Naive thymus-derived CD8-positive, alpha-beta T cell (primary cell): ENCODE results near the gene NPAS3. TPM values are rescaled to one million over a fixed set of nuclear protein-coding genes. Genes with fewer than 3 reads are reported as not detected.

Experiments
- ATAC-seq, 2 donors: fragments of 150-1000 bp; cut with Tn5 transposase in 1 of 2; sonication (Bioruptor Pico), chemical (Tn5 transposase) in 1 of 2; 1 replicate in 1 of 2; 2 replicates in 1 of 2; pipeline ENCODE4 v1.10.0; 2021; ENCODE audit warnings: mild to moderate bottlenecking in 2 of 2, moderate library complexity in 2 of 2
- POLR2A ChIA-PET: fragments of 350-600 bp; sonication (Branson Sonifier 250); formaldehyde crosslinking; loops from one replicate; lab custom pipeline; 2021; ENCODE audit warnings: antibody characterized with exemption; lab: Charles Lee
- DNase-seq, 10 donors: peaks; one replicate each; pipeline versions ENCODE4 v3.0.0 to v3.0.0-alpha.2; 2020 to 2022
- H3K27ac Mint-ChIP-seq, 10 donors: one replicate each; pipeline ENCODE4 v1.8.0; 2020 to 2022; ENCODE audit warnings: mild to moderate bottlenecking in 10 of 10, mixed read lengths in 10 of 10, moderate library complexity in 4 of 10, inconsistent platforms in 1 of 10
- H3K27me3 Mint-ChIP-seq, 5 donors: one replicate each; pipeline ENCODE4 v1.8.0; 2021 to 2022; ENCODE audit warnings: mixed read lengths in 5 of 5
- H3K36me3 Mint-ChIP-seq, 3 donors: one replicate each; pipeline ENCODE4 v1.8.0; 2020 to 2022; ENCODE audit warnings: mixed read lengths in 3 of 3, mild to moderate bottlenecking in 2 of 3, inconsistent platforms in 1 of 3
- H3K4me1 Mint-ChIP-seq, 4 donors: one replicate each; pipeline ENCODE4 v1.8.0; 2021 to 2022; ENCODE audit warnings: mixed read lengths in 4 of 4
- H3K4me3 Mint-ChIP-seq, 10 donors: one replicate each; pipeline ENCODE4 v1.8.0; 2020 to 2022; ENCODE audit warnings: mild to moderate bottlenecking in 10 of 10, mixed read lengths in 10 of 10, moderate library complexity in 6 of 10, inconsistent platforms in 1 of 10
- H3K9me3 Mint-ChIP-seq, 9 donors: one replicate each; pipeline ENCODE4 v1.8.0; 2020 to 2022; ENCODE audit warnings: mixed read lengths in 9 of 9, mild to moderate bottlenecking in 3 of 9, inconsistent platforms in 1 of 9, moderate library complexity in 1 of 9
- polyA plus RNA-seq, 3 donors: library from polyadenylated mRNA; unstranded; fragments of 300-500 nt; fragmentation: Illumina TruSeq; gene quantifications; one replicate each; pipeline ENCODE4 v1.2.3, GENCODE V29; 2021
- total RNA-seq, 8 experiments: library from RNA in 2 of 8; stranded (reverse) in 2 of 8; gene quantifications; one replicate each; pipeline ENCODE4 v1.2.3 and lab custom pipeline; 2021 to 2026

Gene NPAS3
- total and polyA plus RNA-seq, 5 experiments from 2014 or later, result not detected

DNA sequence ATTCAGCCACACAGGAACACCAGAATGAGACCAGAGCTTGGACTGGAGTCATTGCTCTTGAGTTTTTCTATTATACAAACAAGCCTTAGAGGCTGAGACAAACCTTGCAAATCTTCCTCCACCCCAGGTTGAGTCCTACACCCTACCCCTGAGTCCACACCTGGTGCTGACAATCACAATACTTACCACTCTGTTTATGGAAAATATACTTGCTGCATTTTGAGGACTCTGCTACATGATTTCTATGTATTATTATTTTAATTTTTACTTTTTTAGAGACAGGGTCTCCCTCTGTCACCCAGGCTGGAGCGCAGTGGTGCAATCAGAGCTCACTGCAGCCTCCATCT lies 910.7 kb downstream of the NPAS3 start:
- ATAC-seq (no peak), DNase-seq (no peak)
- no peak overlapping the region for H3K4me3 Mint-ChIP-seq
- no peaks in the 10 kb centered on the region for H3K36me3 Mint-ChIP-seq
- peaks cover 0 to 1% (median 0%) of the 10 kb centered on the region in 4 donors for H3K4me1 Mint-ChIP-seq
- peaks cover 0 to 5% (median 0%) of the 10 kb centered on the region in 5 donors for H3K27me3 Mint-ChIP-seq
- POLR2A ChIA-PET, result no interaction called here
- H3K9me3 Mint-ChIP-seq, result peaks cover 0 to 3% (median 0%) of the 10 kb centered on the region in 9 donors
- H3K27ac Mint-ChIP-seq, result no peak overlapping the region

DNA sequence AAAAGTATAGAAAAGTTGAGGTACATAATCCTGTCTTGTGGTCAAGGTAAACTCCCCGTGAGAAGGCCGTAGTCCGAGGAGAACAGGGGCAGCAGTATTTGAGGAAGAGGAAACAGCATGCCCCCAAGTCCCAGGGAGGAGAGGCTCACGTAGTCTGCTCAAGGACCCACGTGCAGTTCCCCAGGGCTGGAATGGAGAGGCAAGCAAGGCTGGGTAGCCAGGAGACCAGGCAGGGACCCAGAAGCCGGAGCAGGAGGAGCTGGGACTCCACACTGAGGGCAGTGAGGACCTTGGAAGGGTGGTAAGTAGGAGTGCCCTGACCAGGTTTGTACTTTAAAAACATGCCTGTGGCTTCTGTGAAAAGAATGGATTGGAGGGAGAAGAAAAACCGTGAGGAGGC lies 912.1 kb downstream of the NPAS3 start:
- Mint-ChIP-seq H3K4me1 (peaks cover 0 to 1% (median 0%) of the 10 kb centered on the region in 4 donors), H3K9me3 (peaks cover 0 to 2% (median 0%) of the 10 kb centered on the region in 9 donors), H3K27ac (no peak overlapping the region), H3K36me3 (no peaks in the 10 kb centered on the region), H3K27me3 (peaks cover 0 to 5% (median 0%) of the 10 kb centered on the region in 5 donors), H3K4me3 (no peak overlapping the region)
- DNase-seq, result no peak
- ATAC-seq, result no peak
- POLR2A ChIA-PET, result no interaction called here

DNA sequence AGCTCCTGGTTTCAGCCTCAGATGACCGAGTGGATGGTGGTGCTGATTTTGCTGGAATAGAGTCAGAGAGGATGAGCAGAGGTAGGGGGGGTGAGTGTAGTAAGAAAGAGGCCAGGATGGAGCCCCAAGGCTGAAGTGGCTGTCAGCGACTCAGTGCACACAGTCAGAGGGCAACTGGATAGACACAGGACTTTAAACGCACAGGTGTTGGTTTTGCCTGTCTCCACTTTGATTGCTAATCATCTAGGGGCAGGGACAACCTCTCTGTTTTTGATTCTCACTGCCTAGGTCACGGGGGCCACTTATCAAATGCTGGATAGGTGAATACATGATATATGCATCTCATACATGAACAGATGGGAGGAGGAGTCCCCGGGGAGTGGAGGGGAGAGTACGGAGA lies 912.7 kb downstream of the NPAS3 start:
- ATAC-seq (no peak), DNase-seq (no peak)
- H3K27ac Mint-ChIP-seq, result peak overlapping the region in 1 of 10 donors; percentile 50
- peaks cover 0 to 1% (median 0%) of the 10 kb centered on the region in 4 donors for H3K4me1 Mint-ChIP-seq
- H3K9me3 Mint-ChIP-seq, result peaks cover 0 to 2% (median 0%) of the 10 kb centered on the region in 9 donors
- POLR2A ChIA-PET, result no interaction called here
- H3K36me3 Mint-ChIP-seq, result no peaks in the 10 kb centered on the region
- peaks cover 0 to 5% (median 0%) of the 10 kb centered on the region in 5 donors for H3K27me3 Mint-ChIP-seq
- H3K4me3 Mint-ChIP-seq, result no peak overlapping the region

DNA sequence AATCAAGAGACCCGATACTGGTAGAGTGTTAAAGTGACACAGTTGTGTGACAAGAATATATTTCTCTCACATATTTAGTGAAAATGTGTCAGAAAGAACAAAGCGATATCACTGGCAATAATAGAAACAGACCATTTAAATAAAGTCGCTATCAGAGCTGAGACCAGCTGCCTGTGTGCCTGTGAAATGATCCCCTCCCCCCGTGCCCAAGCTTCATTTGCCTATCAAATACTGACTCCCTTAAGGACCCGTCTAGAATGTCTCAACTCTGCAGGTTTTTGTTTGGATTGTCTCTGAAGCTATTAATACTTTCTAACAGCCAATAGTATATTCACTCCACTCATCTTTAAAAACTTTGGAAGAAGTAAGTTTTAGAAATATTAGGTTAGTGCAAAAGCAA lies 913.3 kb downstream of the NPAS3 start:
- Mint-ChIP-seq H3K27me3 (peaks cover 0 to 5% (median 0%) of the 10 kb centered on the region in 5 donors), H3K4me3 (no peak overlapping the region), H3K9me3 (peaks cover 0 to 2% (median 0%) of the 10 kb centered on the region in 9 donors), H3K4me1 (peaks cover 0 to 1% (median 0%) of the 10 kb centered on the region in 4 donors), H3K36me3 (no peaks in the 10 kb centered on the region), H3K27ac (no peak overlapping the region)
- POLR2A ChIA-PET, result no interaction called here
- ATAC-seq (no peak), DNase-seq (no peak)
